HepG2 (cell line): ENCODE measurements around the gene VMO1. TPM values are rescaled to one million over a fixed set of nuclear protein-coding genes. Genes with fewer than 3 reads are reported as not detected.

Source experiments
- AHDC1 ChIP-seq: sonication (generic); formaldehyde crosslinking; IDR thresholded peaks from 2 replicates; pipeline ENCODE4 v1.5.1; 2020; ENCODE audit warnings: mild to moderate bottlenecking, missing genetic modification reagents, borderline replicate concordance
- AHR ChIP-seq: IDR thresholded peaks from 2 replicates; pipeline ENCODE4 v1.6.1; 2018; ENCODE audit warnings: missing genetic modification reagents, missing compliant biosample characterization
- CSRNP1 ChIP-seq: sonication (generic); formaldehyde crosslinking; IDR thresholded peaks from 2 replicates; pipeline ENCODE4 v1.8.1; 2023; ENCODE audit warnings: mild to moderate bottlenecking, missing genetic modification reagents
- DNMT1 ChIP-seq: sonication (generic); formaldehyde crosslinking; IDR thresholded peaks from 2 replicates; pipeline ENCODE4 v1.5.1; 2020; ENCODE audit warnings: mild to moderate bottlenecking, missing genetic modification reagents
- ISL2 ChIP-seq: sonication (generic); formaldehyde crosslinking; IDR thresholded peaks from 2 replicates; pipeline ENCODE4 v1.5.0; 2020; ENCODE audit warnings: missing genetic modification reagents
- KDM6A ChIP-seq: IDR thresholded peaks from 2 replicates; pipeline ENCODE4 v1.6.1; 2016; ENCODE audit warnings: low read depth
- MED13 ChIP-seq: sonication (generic); formaldehyde crosslinking; IDR thresholded peaks from 2 replicates; pipeline ENCODE4 v1.5.0; 2020; ENCODE audit warnings: missing genetic modification reagents
- MIXL1 ChIP-seq: IDR thresholded peaks from 2 replicates; pipeline ENCODE4 v1.6.1; 2016
- PHF5A ChIP-seq: IDR thresholded peaks from one replicate; pipeline ENCODE4 v1.6.1; 2018; ENCODE audit warnings: low read depth, missing genetic modification reagents; ENCODE audit not compliant: unreplicated experiment
- POLR2AphosphoS5 ChIP-seq: IDR thresholded peaks from 2 replicates; pipeline ENCODE4 v1.6.1; 2012; ENCODE audit warnings: low read depth, low read length
- RFXAP ChIP-seq: sonication (generic); formaldehyde crosslinking; IDR thresholded peaks from 2 replicates; pipeline ENCODE4 v1.4.0; 2020; ENCODE audit warnings: missing genetic modification reagents, borderline replicate concordance
- WIZ ChIP-seq: sonication (generic); formaldehyde crosslinking; IDR thresholded peaks from 2 replicates; pipeline ENCODE4 v1.5.1; 2020; ENCODE audit warnings: mild to moderate bottlenecking, missing genetic modification reagents
- ZHX1 ChIP-seq: sonication (generic); formaldehyde crosslinking; IDR thresholded peaks from 2 replicates; pipeline ENCODE4 v1.8.1; 2022; ENCODE audit warnings: low read depth, mild to moderate bottlenecking, missing genetic modification reagents
- ZNF10 ChIP-seq: sonication (generic); formaldehyde crosslinking; IDR thresholded peaks from 2 replicates; pipeline ENCODE4 v1.4.0; 2020; ENCODE audit warnings: mild to moderate bottlenecking, low read depth, missing genetic modification reagents, borderline replicate concordance
- ZNF326 ChIP-seq: sonication (generic); formaldehyde crosslinking; IDR thresholded peaks from 2 replicates; pipeline ENCODE4 v1.4.0; 2020; ENCODE audit warnings: missing genetic modification reagents, borderline replicate concordance
- ZNF335 ChIP-seq: sonication (generic); formaldehyde crosslinking; IDR thresholded peaks from 2 replicates; pipeline ENCODE4 v1.4.0; 2020; ENCODE audit warnings: missing genetic modification reagents
- polyA plus RNA-seq, 8 experiments: library from polyadenylated mRNA; depleted of rRNA in 3 of 8; stranded (reverse) in 7 of 8; unstranded in 1 of 8; fragments of >200 nt; fragmentation: Illumina TruSeq in 4 of 8; extraction: Trizol in 4 of 8; gene quantifications; 2 replicates each; pipeline versions ENCODE4 v1.2.1 to v1.2.3, GENCODE V29; 2011 to 2016; ENCODE audit warnings: low read depth in 4 of 8, missing spikeins in 1 of 8, mixed read lengths in 1 of 8; ENCODE audit not compliant: insufficient read depth in 1 of 8
- total RNA-seq, 5 experiments: library from RNA; depleted of rRNA; stranded (reverse); fragments of >200 nt; fragmentation: Illumina TruSeq; extraction: Trizol; gene quantifications; 2 replicates each; pipeline ENCODE4 v1.2.3, GENCODE V29; 2016; ENCODE audit warnings: low read depth in 1 of 5

VMO1 gene
- total and polyA plus RNA-seq, 2 of the 13 experiments (the other 11 are each of a cell fraction or from before 2014, with no cell fraction given), result not detected

GRCh38 chr17:4788807-4789700 is 2.9 kb upstream of the VMO1 start, which contains the start of gene GLTPD2 (continued):
- TF ChIP-seq ZNF10 (CRISPR knock-in tag) (no peak), RFXAP (no peak; the same call in 1 of the 2 replicates), AHDC1 (no peak; the same call in 1 of the 2 replicates), ZNF326 (no peak), DNMT1 (CRISPR knock-in tag) (no peak; the same call in 1 of the 2 replicates), MIXL1 (peak; percentile 80), ZNF335 (CRISPR knock-in tag) (peak; percentile 33; the same call in 1 of the 2 replicates), MED13 (CRISPR knock-in tag) (no peak), CSRNP1 (no peak), ZHX1 (no peak), PHF5A (CRISPR knock-in tag) (peak; percentile 41), AHR (CRISPR knock-in tag) (no peak), POLR2AphosphoS5 (peak; percentile 91), ISL2 (CRISPR knock-in tag) (peak; percentile 60), WIZ (no peak), KDM6A (CRISPR knock-in tag) (peak; percentile 68)
